Measurements from ENCODE around the gene CTSF. TPM values are rescaled to one million over a fixed set of nuclear protein-coding genes. Genes with fewer than 3 reads are reported as not detected.

The CTSF gene
- total RNA-seq, 1 experiment from 2014 or later = 0.34 TPM

- no peaks in the 10 kb centered on the region for H3K79me2 ChIP-seq (ENCODE audit: insufficient read depth, low read length)
- no peak for ATAC-seq
- no peak overlapping the region for H3K9ac ChIP-seq (ENCODE audit: low read length)
- no peak overlapping the region for H3K27ac ChIP-seq (ENCODE audit: low read depth, low read length)
- intact Hi-C loops (cut with micrococcal nuclease) = no loop called here
- H3K9me2 ChIP-seq (ENCODE audit: insufficient read depth) = no peaks in the 10 kb centered on the region
- POLR2A ChIA-PET = no interaction called here
- no peak for DNase-seq (ENCODE audit: low read depth, low spot score)
- no TSS peak for BruUV-seq (replicated peaks)
- peaks cover 0 to 6% of the 10 kb centered on the region in 2 experiments; a peak in 1 of 4 replicates for H3K4me1 ChIP-seq (ENCODE audit: control insufficient read depth in 1 of 2, insufficient read depth in 2 of 2, low read length in 2 of 2)
- no peak overlapping the region for H2AFZ ChIP-seq (ENCODE audit: low read depth, low read length, poor library complexity, severe bottlenecking)
- no peak overlapping the region for H3K4me3 ChIP-seq (replicated peaks in 1 of 2; ENCODE audit: low read depth in 1 of 2, low read length in 2 of 2)
- no peaks in the 10 kb centered on the region for H3K27me3 ChIP-seq (ENCODE audit: insufficient read depth, low read length)
- RAD21 ChIA-PET (ENCODE audit: low non-redundant PET in 1 of 2, low total read pairs in 2 of 2, uncharacterized antibody in 2 of 2, unreplicated experiment in 2 of 2) = no interaction called here
- no peak overlapping the region for H3K4me2 ChIP-seq (ENCODE audit: low read length)
- TF ChIP-seq CBX3 (IDR thresholded peaks at IDR 0.05; ENCODE audit: low read depth) = no peak
- TF ChIP-seq EZH2 (IDR thresholded peaks at IDR 0.05) = no peak
- TF ChIP-seq POLR2A (IDR thresholded peaks at IDR 0.05; ENCODE audit: borderline replicate concordance, extremely low read depth, insufficient read depth, insufficient read length) = no peak
- no peak for TF ChIP-seq SRF (IDR thresholded peaks at IDR 0.05; ENCODE audit: low read depth)
- TF ChIP-seq ATF3 (IDR thresholded peaks at IDR 0.05) = no peak
- no peak for TF ChIP-seq YY1 (IDR thresholded peaks at IDR 0.05; ENCODE audit: extremely low read depth, insufficient replicate concordance, low read depth, low read length)
- no peak for TF ChIP-seq FOSL1 (IDR thresholded peaks at IDR 0.05; ENCODE audit: low read depth)
- TF ChIP-seq SP1 (IDR thresholded peaks at IDR 0.05; ENCODE audit: low read depth) = no peak
- no peak for TF ChIP-seq POLR2AphosphoS5 (IDR thresholded peaks at IDR 0.05; ENCODE audit: low read depth, low read length)
- TF ChIP-seq ZFX (IDR thresholded peaks at IDR 0.05) = no peak
- TF ChIP-seq JUND (IDR thresholded peaks at IDR 0.05) = no peak
- no peak for TF ChIP-seq ZBTB33 (IDR thresholded peaks at IDR 0.05; ENCODE audit: extremely low read depth, insufficient replicate concordance, low read length)
- no peak for TF ChIP-seq ZNF274 (IDR thresholded peaks at IDR 0.05; ENCODE audit: low read depth, low read length)
- no peaks in the 10 kb centered on the region for H4K20me1 ChIP-seq (ENCODE audit: insufficient read depth)
- CTCF ChIA-PET = no interaction called here
- peaks cover 0 to 4% of the 10 kb centered on the region in 2 experiments; a peak in 3 of 4 replicates for H3K36me3 ChIP-seq (ENCODE audit: control insufficient read depth in 1 of 2, insufficient read depth in 2 of 2, low read length in 2 of 2)
- no peaks in the 10 kb centered on the region for H3K9me3 ChIP-seq (ENCODE audit: control insufficient read depth in 1 of 2, insufficient read depth in 1 of 2, low read depth in 1 of 2, low read length in 2 of 2)
These were observed 35.7 kb upstream of the CTSF start for GRCh38 chr11:66604155-66604554.

All from HCT116 (cell line).